SK-N-SH treated with all-trans-retinoic acid at 6 μM for 48 hours (cell line): ENCODE data around the gene CBR1.

ENCODE experiments used
- ISL1 ChIP-seq: fragments of 250-450 bp; sonication (Bioruptor Pico); IDR thresholded peaks from 2 replicates; pipeline ENCODE4 v2.1.2; 2022; ENCODE audit warnings: mild to moderate bottlenecking, moderate library complexity
- OSR1 ChIP-seq: fragments of 250-450 bp; sonication (Bioruptor Pico); IDR thresholded peaks from 2 replicates; pipeline ENCODE4 v1.8.0; 2022; ENCODE audit warnings: moderate library complexity, mild to moderate bottlenecking, inconsistent platforms
- ZFP30 ChIP-seq: fragments of 450-650 bp; formaldehyde crosslinking; IDR thresholded peaks from 2 replicates; pipeline ENCODE4 v1.5.0; 2022; ENCODE audit warnings: mild to moderate bottlenecking, moderate library complexity

DNA sequence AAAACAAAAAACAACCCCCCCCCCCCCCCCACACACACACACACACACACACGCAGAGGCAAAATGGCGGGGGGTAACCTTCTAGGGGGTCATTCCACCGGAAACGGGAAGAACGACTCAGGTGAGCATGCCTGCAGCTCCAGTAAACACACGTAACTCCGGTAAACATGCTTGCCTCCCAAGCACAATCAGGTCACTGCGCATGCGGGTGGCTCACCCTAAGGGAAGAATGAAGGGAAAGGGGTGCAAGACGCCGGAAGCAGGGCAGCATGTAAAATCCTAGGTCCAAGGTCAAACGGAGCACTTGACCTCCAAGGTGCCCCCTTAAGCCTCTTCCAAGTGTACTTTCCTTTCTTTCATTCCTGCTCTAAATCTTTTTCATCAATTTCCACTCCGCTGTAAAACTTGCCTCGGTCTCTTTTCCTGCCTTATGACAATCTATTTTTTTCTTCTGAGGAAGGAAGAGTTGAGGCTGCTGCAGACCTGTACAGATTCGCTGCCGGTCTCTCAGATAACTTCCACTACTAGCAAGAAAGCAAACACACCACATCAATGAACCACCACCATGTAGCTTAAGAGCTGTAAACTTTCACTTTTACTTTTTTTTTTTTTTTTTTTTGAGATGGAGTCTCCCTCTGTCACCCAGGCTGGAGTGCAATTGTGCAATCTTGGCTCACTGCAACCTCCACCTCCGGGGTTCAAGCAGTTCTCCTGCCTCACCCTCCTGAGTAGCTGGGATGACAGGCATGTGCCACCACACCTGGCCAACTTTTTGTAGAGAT is 44.0 kb downstream of the CBR1 start:
- TF ChIP-seq ZFP30 (CRISPR knock-in tag), result no peak
- no peak for TF ChIP-seq OSR1 (CRISPR knock-in tag)
- TF ChIP-seq ISL1 (CRISPR knock-in tag), result no peak
